ENCODE results near the gene TNNT3. TPM values are rescaled to one million over a fixed set of nuclear protein-coding genes. Genes with fewer than 3 reads are reported as not detected.
A peak's percentile ranks its signal among the peaks of the same experiment; 100 is the strongest.

TNNT3 gene
- total RNA-seq, 4 donors from 2014 or later, result 3.2 to 60.6 (median 29.3) TPM; not detected in 1

GRCh38 chr11:1891831-1892115 lies 27.7 kb upstream of the TNNT3 start, which contains the start of gene PRR33:
TSS of gene PRR33 (minus strand) at chr11:1891895. CDS start at chr11:1890584, 1,311 bp downstream.
- intact Hi-C loops (cut with DNase I; ENCODE audit: low total_unique reads), result loop anchor here (10.0 kb wide), 1 partner anchor 53 kb away; the partner anchor contains the start of gene MRPL23
- no peak for TF ChIP-seq POLR2A (IDR thresholded peaks at IDR 0.05)
- no peak for TF ChIP-seq CTCF (IDR thresholded peaks at IDR 0.05)
- no peaks in the 10 kb centered on the region for H3K4me1 ChIP-seq
- no peaks in the 10 kb centered on the region for H3K9me3 ChIP-seq
- H3K36me3 ChIP-seq, result no peaks in the 10 kb centered on the region
- no peaks in the 10 kb centered on the region for H3K27me3 ChIP-seq
- H3K27ac ChIP-seq, result peak within 1 kb of the TSS in 1 of 2 donors; percentile 32
- no peak within 1 kb of the TSS for H3K4me3 ChIP-seq
- DNase-seq, result no peak

DNA sequence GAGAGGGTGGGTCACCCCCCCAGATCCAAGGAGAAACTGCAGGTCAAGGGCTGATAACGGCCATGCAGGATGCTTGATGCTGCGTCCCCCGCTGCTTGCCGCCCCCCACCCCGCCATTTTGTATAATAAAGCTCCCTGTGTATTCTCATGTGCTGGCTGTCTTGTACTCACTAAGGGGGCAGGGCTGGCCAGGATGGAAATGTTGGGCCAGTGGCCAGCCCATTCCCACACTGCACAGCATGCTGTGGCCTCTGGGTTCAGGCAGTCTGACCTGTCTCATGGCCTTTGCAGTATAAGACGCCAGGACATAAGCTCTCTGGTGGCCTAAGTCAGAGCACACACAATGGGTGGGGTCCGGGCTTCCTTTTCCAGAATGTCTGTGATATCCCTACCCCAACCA lies 27.4 kb upstream of the TNNT3 start:
- TF ChIP-seq POLR2A (IDR thresholded peaks at IDR 0.05) (no peak), CTCF (IDR thresholded peaks at IDR 0.05) (no peak)
- H3K4me3 ChIP-seq, result no peak overlapping the region
- no peaks in the 10 kb centered on the region for H3K4me1 ChIP-seq
- DNase-seq, result no peak
- no peak overlapping the region for H3K27ac ChIP-seq
- no peaks in the 10 kb centered on the region for H3K9me3 ChIP-seq
- intact Hi-C loops (cut with DNase I; ENCODE audit: low total_unique reads), result loop anchor here (10.0 kb wide), 1 partner anchor 53 kb away; the partner anchor contains the start of gene MRPL23
- no peaks in the 10 kb centered on the region for H3K27me3 ChIP-seq
- no peaks in the 10 kb centered on the region for H3K36me3 ChIP-seq

GRCh38 chr11:1892558-1892957 lies 26.9 kb upstream of the TNNT3 start:
- no peak for TF ChIP-seq POLR2A (IDR thresholded peaks at IDR 0.05)
- no peak for TF ChIP-seq CTCF (IDR thresholded peaks at IDR 0.05)
- Histone ChIP-seq H3K4me1 (no peaks in the 10 kb centered on the region), H3K27me3 (no peaks in the 10 kb centered on the region), H3K9me3 (no peaks in the 10 kb centered on the region), H3K36me3 (no peaks in the 10 kb centered on the region), H3K27ac (no peak overlapping the region), H3K4me3 (no peak overlapping the region)
- intact Hi-C loops (cut with DNase I; ENCODE audit: low total_unique reads), result loop anchor here (10.0 kb wide), 1 partner anchor 52 kb away; the partner anchor contains the start of gene MRPL23
- DNase-seq, result no peak

GRCh38 chr11:1893581-1894359 lies 25.7 kb upstream of the TNNT3 start:
- Histone ChIP-seq H3K4me3 (no peak overlapping the region), H3K36me3 (no peaks in the 10 kb centered on the region), H3K27me3 (no peaks in the 10 kb centered on the region), H3K27ac (no peak overlapping the region), H3K9me3 (no peaks in the 10 kb centered on the region), H3K4me1 (no peaks in the 10 kb centered on the region)
- TF ChIP-seq CTCF (IDR thresholded peaks at IDR 0.05), result no peak
- no peak for TF ChIP-seq POLR2A (IDR thresholded peaks at IDR 0.05)
- no peak for DNase-seq
- intact Hi-C loops (cut with DNase I; ENCODE audit: low total_unique reads), result loop anchor here (1.0 to 10.0 kb wide), 2 partner anchors 24 to 51 kb away; partner anchors contain the start of gene MRPL23

- intact Hi-C loops (cut with DNase I; ENCODE audit: low total_unique reads), result loop anchor here (10.0 kb wide), 1 partner anchor 50 kb away; the partner anchor contains the start of gene MRPL23
These were observed 24.7 kb upstream of the TNNT3 start for GRCh38 chr11:1894759-1895158.

More at GRCh38 chr11:1894759-1895158, 24.7 kb upstream of the TNNT3 start:
- Histone ChIP-seq H3K27ac (no peak overlapping the region), H3K27me3 (no peaks in the 10 kb centered on the region), H3K4me3 (no peak overlapping the region), H3K9me3 (no peaks in the 10 kb centered on the region), H3K36me3 (no peaks in the 10 kb centered on the region), H3K4me1 (no peaks in the 10 kb centered on the region)
- TF ChIP-seq POLR2A (IDR thresholded peaks at IDR 0.05) (no peak), CTCF (IDR thresholded peaks at IDR 0.05) (no peak)
- no peak for DNase-seq

Data from uterus (tissue), 4 donors.